Measurements from ENCODE around the gene GSK3B. TPM values are rescaled to one million over a fixed set of nuclear protein-coding genes. Genes with fewer than 3 reads are reported as not detected.

Gene GSK3B
- total RNA-seq, 1 experiment from 2014 or later: 56.5 TPM

DNA sequence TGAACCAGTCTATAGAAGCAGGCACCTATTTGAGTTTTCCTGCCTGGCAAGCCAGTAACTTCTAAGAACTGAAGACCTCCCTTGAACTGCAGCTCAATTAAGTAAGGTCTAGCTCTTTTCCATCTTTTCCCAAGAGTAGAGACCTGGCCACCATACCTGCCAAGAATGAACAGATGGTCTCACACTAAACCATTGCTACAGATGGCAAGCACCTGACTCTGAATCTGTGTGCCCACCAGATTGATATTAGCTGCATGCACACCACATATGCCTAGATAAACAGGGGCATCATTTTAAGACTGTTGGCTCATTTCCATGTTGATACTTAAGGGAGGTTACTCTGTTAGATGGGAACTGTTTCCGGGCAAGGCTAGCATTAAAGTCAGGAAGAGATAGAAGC is 34.8 kb upstream of the GSK3B start:
- Histone ChIP-seq H3K23ac (ENCODE audit: insufficient read length, low read depth, low read length) (no peak overlapping the region), H3K56ac (ENCODE audit: insufficient read length, low read depth, low read length) (no peak overlapping the region), H3K14ac (ENCODE audit: insufficient read depth, low read length) (no peak overlapping the region), H3K79me2 (ENCODE audit: insufficient read depth, low read length) (no peaks in the 10 kb centered on the region), H3K4me2 (ENCODE audit: insufficient read depth, insufficient read length, low read length) (no peak overlapping the region), H4K20me1 (ENCODE audit: control insufficient read depth, insufficient read depth, insufficient read length) (no peaks in the 10 kb centered on the region), H3T11ph (ENCODE audit: low read length) (no peak overlapping the region), H2BK15ac (ENCODE audit: low read depth, low read length) (no peak overlapping the region), H2BK5ac (ENCODE audit: insufficient read length, low read length) (no peak overlapping the region), H3K4me1 (ENCODE audit: insufficient read depth, low read length) (no peaks in the 10 kb centered on the region), H3K18ac (ENCODE audit: insufficient read length, low read depth, low read length) (no peak overlapping the region), H2AK5ac (ENCODE audit: insufficient read length, low read length) (no peak overlapping the region), H3K4ac (ENCODE audit: low read depth, low read length) (no peak overlapping the region), H3K27ac (ENCODE audit: insufficient read length, low read depth, low read length) (no peak overlapping the region), H2BK20ac (ENCODE audit: low read depth, low read length, poor library complexity, severe bottlenecking) (no peak overlapping the region), H3K23me2 (ENCODE audit: insufficient read length, low read depth, low read length, poor library complexity, severe bottlenecking) (no peaks in the 10 kb centered on the region), H3K9me3 (ENCODE audit: control insufficient read depth, low read depth, low read length) (no peaks in the 10 kb centered on the region), H4K8ac (replicated peaks; ENCODE audit: insufficient read length, low read depth, low read length) (no peak overlapping the region), H3K9ac (ENCODE audit: extremely low read depth, insufficient read length, low read length) (no peak overlapping the region), H2BK12ac (ENCODE audit: insufficient read length, low read depth, low read length) (no peak overlapping the region), H2BK120ac (ENCODE audit: low read depth, low read length, poor library complexity, severe bottlenecking) (no peak overlapping the region), H3K79me1 (ENCODE audit: insufficient read depth, low read depth, low read length, poor library complexity, severe bottlenecking) (no peaks in the 10 kb centered on the region), H4K91ac (ENCODE audit: insufficient read length, low read depth, low read length) (no peak overlapping the region), H3K27me3 (ENCODE audit: insufficient read depth, low read length) (no peaks in the 10 kb centered on the region), H4K5ac (ENCODE audit: insufficient read length, low read depth, low read length) (no peak overlapping the region), H2AFZ (ENCODE audit: low read length) (no peak overlapping the region)
- DNase-seq: no peak
- Mint-ChIP-seq H3K27ac (no peak overlapping the region), H3K4me1 (peaks cover 7 to 9% of the 10 kb centered on the region in 2 experiments), H3K4me3 (no peak overlapping the region), H3K9me3 (no peaks in the 10 kb centered on the region), H3K36me3 (ENCODE audit: insufficient read depth in 1 of 3, low read depth in 3 of 3) (no peaks in the 10 kb centered on the region), H3K27me3 (ENCODE audit: low read depth) (no peaks in the 10 kb centered on the region)
- TF ChIP-seq, protein P1, sequence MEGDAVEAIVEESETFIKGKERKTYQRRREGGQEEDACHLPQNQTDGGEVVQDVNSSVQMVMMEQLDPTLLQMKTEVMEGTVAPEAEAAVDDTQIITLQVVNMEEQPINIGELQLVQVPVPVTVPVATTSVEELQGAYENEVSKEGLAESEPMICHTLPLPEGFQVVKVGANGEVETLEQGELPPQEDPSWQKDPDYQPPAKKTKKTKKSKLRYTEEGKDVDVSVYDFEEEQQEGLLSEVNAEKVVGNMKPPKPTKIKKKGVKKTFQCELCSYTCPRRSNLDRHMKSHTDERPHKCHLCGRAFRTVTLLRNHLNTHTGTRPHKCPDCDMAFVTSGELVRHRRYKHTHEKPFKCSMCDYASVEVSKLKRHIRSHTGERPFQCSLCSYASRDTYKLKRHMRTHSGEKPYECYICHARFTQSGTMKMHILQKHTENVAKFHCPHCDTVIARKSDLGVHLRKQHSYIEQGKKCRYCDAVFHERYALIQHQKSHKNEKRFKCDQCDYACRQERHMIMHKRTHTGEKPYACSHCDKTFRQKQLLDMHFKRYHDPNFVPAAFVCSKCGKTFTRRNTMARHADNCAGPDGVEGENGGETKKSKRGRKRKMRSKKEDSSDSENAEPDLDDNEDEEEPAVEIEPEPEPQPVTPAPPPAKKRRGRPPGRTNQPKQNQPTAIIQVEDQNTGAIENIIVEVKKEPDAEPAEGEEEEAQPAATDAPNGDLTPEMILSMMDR (conservative IDR thresholded peaks at IDR 0.05): no peak
- WGBS (ENCODE audit: extremely low coverage, insufficient read length, low lambda C conversion rate): no CpG with 5 or more reads among the region's 1 CpG
